GM21526 (cell line): ENCODE results near the gene OR5K3.

Experiments
- ATAC-seq: cut with Tn5 transposase; IDR thresholded peaks from one replicate; pipeline ENCODE4 v1.9.1; 2021; ENCODE audit warnings: moderate library complexity; ENCODE audit not compliant: unreplicated experiment, low FRiP score

Gene OR5K3

DNA sequence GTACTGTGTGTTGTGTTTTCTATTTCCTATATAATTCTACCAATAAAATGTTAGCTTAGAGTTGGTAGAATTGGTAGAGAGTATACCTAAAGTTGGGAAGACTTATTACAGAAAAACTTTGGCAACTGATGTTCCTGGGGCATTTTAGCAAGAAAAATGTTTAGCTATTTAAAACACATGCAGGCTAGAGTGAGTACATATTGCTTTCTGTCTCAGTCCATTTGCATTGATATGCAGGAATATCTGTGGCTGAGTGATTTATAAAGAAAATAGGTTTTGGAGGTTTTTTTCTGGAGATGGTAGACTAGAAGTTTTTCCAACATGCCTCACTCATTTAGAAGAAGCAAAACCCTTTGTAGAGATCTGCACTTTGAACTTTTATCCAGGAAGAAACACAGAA is 42.1 kb downstream of the OR5K3 start:
- ATAC-seq, result no peak

DNA sequence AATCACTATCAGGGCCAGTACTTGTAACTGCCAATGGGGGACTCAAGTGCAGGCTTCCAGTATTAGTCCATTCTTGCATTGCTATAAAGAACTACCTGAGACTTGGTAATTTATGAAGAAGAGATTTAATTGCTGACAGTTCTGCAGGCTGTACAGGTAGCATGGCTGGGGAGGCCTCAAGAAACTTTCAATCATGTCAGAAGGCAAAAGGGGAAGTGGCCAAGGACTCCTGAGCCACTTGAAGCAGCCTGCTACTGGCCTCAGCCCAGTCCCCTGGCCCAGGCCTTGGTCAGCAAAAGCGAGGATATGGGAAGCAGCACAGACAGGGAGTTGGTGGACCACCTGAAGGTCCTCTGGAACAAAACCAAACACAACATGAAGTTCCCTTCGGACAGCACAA is 43.3 kb downstream of the OR5K3 start:
- ATAC-seq, result no peak

DNA sequence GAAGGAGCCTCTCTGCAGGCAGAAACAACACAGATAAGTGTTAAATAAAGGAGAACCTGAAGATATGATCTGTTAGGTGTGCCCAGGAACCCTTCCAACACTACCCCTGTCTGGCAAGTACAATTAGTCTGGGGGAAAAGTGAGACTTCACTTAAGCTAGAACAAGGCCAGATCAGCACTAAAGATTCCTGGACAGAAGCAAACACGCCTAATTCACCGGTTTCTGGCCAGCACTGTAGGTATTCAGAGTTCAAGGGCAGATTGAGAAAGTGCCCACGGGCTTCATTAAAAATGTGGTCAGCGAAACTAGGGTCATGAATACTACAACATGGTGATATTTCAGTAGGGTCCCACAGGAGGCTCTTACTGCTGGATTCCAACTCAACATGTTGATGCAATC is 43.9 kb downstream of the OR5K3 start:
- ATAC-seq, result no peak

DNA sequence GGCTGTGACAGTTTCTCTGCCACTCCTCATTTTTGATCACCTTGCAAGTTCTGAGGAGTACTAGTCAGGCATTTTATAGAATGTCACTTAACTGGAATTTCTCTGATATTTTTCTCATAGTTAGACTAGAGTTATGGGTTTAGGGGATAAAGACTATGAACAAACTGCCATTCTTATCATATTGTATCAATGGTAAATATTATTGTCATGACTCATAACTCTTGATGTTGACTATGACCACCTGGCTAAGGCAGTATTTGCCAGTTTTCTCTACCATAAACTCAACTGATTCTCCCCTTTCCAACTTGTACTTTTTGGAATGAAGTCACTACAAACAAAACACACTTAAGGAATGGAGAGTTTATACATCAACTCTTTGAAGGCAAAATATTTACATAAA is 49.8 kb downstream of the OR5K3 start:
- ATAC-seq, result no peak
